Hepatocyte (in vitro differentiated cells): Measurements from ENCODE around the gene ZNF697. TPM values are rescaled to one million over a fixed set of nuclear protein-coding genes. Genes with fewer than 3 reads are reported as not detected.

Experiments
- DNase-seq: peaks from one replicate; pipeline ENCODE4 v3.0.0-alpha.2; 2016; ENCODE audit warnings: low spot score
- H2AFZ ChIP-seq: fragments of 200-600 bp; sonication (generic); 2 replicates; pipeline ENCODE4 v1.6.0; 2016; ENCODE audit warnings: antibody characterized with exemption, mild to moderate bottlenecking
- H3K27ac ChIP-seq: fragments of 200-600 bp; sonication (generic); 2 replicates; pipeline ENCODE4 v1.5.1; 2016; ENCODE audit warnings: mild to moderate bottlenecking
- H3K27me3 ChIP-seq: fragments of 200-600 bp; sonication (generic); 2 replicates; pipeline ENCODE4 v1.6.1; 2016
- H3K36me3 ChIP-seq: fragments of 200-600 bp; sonication (generic); replicated peaks from 2 replicates; pipeline ENCODE4 v1.5.1; 2016; ENCODE audit warnings: low read depth; ENCODE audit not compliant: insufficient read depth
- H3K4me1 ChIP-seq: fragments of 200-600 bp; sonication (generic); 2 replicates; pipeline ENCODE4 v1.5.1; 2016; ENCODE audit warnings: mild to moderate bottlenecking, moderate library complexity; ENCODE audit not compliant: insufficient read depth
- H3K4me2 ChIP-seq: fragments of 200-600 bp; sonication (generic); 2 replicates; pipeline ENCODE4 v1.6.0; 2016
- H3K4me3 ChIP-seq: fragments of 200-600 bp; sonication (generic); 2 replicates; pipeline ENCODE4 v1.5.1; 2016; ENCODE audit warnings: mild to moderate bottlenecking
- H3K79me2 ChIP-seq: fragments of 200-600 bp; sonication (generic); 2 replicates; pipeline ENCODE4 v1.6.0; 2017; ENCODE audit warnings: mild to moderate bottlenecking
- H3K9me2 ChIP-seq: fragments of 200-600 bp; sonication (generic); replicated peaks from 2 replicates; pipeline ENCODE4 v1.6.0; 2017; ENCODE audit warnings: mild to moderate bottlenecking; ENCODE audit not compliant: insufficient read depth
- H3K9me3 ChIP-seq: fragments of 200-600 bp; sonication (generic); 2 replicates; pipeline ENCODE4 v1.5.1; 2016; ENCODE audit warnings: low read depth, mild to moderate bottlenecking
- H4K20me1 ChIP-seq: fragments of 200-600 bp; sonication (generic); 2 replicates; pipeline ENCODE4 v1.6.0; 2016; ENCODE audit warnings: mild to moderate bottlenecking; ENCODE audit not compliant: insufficient read depth, poor library complexity, severe bottlenecking
- EZH2 ChIP-seq: fragments of 200-600 bp; sonication (generic); IDR thresholded peaks from 2 replicates; pipeline ENCODE4 v1.6.1; 2016; ENCODE audit warnings: antibody characterized with exemption, mild to moderate bottlenecking, borderline replicate concordance
- EZH2phosphoT487 ChIP-seq: fragments of 200-600 bp; sonication (generic); IDR thresholded peaks from one replicate; pipeline ENCODE4 v1.6.1; 2018; ENCODE audit warnings: antibody characterized with exemption, mild to moderate bottlenecking, low read depth, moderate library complexity; ENCODE audit not compliant: unreplicated experiment, severe bottlenecking
- WGBS: methylation state at CpG from one replicate; pipeline ENCODE4 v1.1.6; 2016; ENCODE audit warnings: low lambda C conversion rate; ENCODE audit errors: missing lambda C conversion rate; 5-methylcytosine and 5-hydroxymethylcytosine counted together
- polyA plus RNA-seq: library from polyadenylated mRNA; unstranded; fragments of >200 nt; fragmentation: Nextera tagmentation; extraction: Ambion mirVana; gene quantifications from 2 replicates; pipeline ENCODE4 v1.2.1, GENCODE V29; 2016
- total RNA-seq: library from RNA; depleted of rRNA; stranded (reverse); fragments of >200 nt; gene quantifications from 2 replicates; pipeline ENCODE4 v1.2.3, GENCODE V29; 2014
- TF ChIP-seq, protein P1 (sequence below): fragments of 200-600 bp; sonication (generic); IDR thresholded peaks from 2 replicates; pipeline ENCODE4 v1.5.1; 2016; ENCODE audit warnings: antibody characterized with exemption, mild to moderate bottlenecking; ENCODE audit not compliant: poor library complexity

Gene ZNF697
- total and polyA plus RNA-seq, 2 experiments from 2014 or later: 0.58 to 7.5 TPM

DNA sequence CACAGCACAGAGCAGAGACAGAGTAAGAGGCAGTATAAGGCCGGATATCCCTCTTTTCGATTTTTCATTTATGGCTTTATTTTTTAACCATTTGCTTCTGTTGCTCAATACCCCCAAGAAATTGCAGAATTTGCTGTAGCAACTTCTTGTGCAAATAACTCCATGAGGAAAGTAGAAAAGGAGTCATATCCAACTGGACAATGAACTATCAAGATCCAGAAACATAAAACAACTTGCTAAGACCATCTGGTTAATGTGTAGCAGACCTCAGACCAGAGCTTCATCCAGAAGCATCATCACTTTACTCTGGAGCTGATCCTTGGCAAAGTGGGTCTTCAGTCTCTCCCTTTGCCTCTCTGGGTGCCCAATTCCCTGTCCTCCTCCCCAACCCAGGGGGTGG is 45.9 kb downstream of the ZNF697 start:
- WGBS: 72% methylated on average over 2 of the region's 2 CpGs
- H3K79me2 ChIP-seq: no peaks in the 10 kb centered on the region
- no peak overlapping the region for H3K4me2 ChIP-seq
- no peak overlapping the region for H3K4me3 ChIP-seq
- H2AFZ ChIP-seq: no peak overlapping the region
- H3K4me1 ChIP-seq: no peaks in the 10 kb centered on the region
- no peaks in the 10 kb centered on the region for H3K9me2 ChIP-seq
- no peaks in the 10 kb centered on the region for H3K9me3 ChIP-seq
- H3K27me3 ChIP-seq: no peaks in the 10 kb centered on the region
- H3K27ac ChIP-seq: no peak overlapping the region
- H3K36me3 ChIP-seq: no peaks in the 10 kb centered on the region
- no peak for TF ChIP-seq EZH2
- no peaks in the 10 kb centered on the region for H4K20me1 ChIP-seq
- DNase-seq: no peak

DNA sequence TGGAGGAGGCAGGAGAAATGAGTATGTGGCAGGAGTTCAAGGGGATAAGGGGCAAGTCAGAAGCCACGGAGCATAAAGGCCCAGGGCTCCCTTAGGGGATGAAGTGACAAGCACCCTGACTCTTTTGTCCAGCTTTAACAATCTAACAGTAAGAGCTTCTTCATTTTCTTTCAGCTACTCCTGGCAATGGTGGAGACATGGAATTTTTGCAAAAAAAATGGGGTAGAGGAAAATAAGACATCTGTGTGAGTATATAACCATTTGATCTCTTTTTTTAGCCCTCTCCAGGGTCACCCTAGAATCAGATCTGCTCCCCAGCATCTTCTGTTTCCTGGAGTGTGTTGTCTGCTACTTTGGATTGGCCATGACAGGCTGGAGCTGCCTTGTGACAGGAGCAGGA is 47.1 kb downstream of the ZNF697 start:
- no peaks in the 10 kb centered on the region for H3K4me1 ChIP-seq
- H3K9me3 ChIP-seq: no peaks in the 10 kb centered on the region
- no peaks in the 10 kb centered on the region for H3K36me3 ChIP-seq
- TF ChIP-seq, protein P1, sequence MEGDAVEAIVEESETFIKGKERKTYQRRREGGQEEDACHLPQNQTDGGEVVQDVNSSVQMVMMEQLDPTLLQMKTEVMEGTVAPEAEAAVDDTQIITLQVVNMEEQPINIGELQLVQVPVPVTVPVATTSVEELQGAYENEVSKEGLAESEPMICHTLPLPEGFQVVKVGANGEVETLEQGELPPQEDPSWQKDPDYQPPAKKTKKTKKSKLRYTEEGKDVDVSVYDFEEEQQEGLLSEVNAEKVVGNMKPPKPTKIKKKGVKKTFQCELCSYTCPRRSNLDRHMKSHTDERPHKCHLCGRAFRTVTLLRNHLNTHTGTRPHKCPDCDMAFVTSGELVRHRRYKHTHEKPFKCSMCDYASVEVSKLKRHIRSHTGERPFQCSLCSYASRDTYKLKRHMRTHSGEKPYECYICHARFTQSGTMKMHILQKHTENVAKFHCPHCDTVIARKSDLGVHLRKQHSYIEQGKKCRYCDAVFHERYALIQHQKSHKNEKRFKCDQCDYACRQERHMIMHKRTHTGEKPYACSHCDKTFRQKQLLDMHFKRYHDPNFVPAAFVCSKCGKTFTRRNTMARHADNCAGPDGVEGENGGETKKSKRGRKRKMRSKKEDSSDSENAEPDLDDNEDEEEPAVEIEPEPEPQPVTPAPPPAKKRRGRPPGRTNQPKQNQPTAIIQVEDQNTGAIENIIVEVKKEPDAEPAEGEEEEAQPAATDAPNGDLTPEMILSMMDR: no peak
- no peak for TF ChIP-seq EZH2
- no peak for TF ChIP-seq EZH2phosphoT487
- 62% methylated on average over 1 of the region's 1 CpG for WGBS
- H3K27ac ChIP-seq: no peak overlapping the region
- DNase-seq: no peak
- no peaks in the 10 kb centered on the region for H3K79me2 ChIP-seq
- no peaks in the 10 kb centered on the region for H4K20me1 ChIP-seq
- no peaks in the 10 kb centered on the region for H3K27me3 ChIP-seq
- no peak overlapping the region for H2AFZ ChIP-seq
- H3K4me2 ChIP-seq: no peak overlapping the region
- H3K9me2 ChIP-seq: no peaks in the 10 kb centered on the region
- no peak overlapping the region for H3K4me3 ChIP-seq

DNA sequence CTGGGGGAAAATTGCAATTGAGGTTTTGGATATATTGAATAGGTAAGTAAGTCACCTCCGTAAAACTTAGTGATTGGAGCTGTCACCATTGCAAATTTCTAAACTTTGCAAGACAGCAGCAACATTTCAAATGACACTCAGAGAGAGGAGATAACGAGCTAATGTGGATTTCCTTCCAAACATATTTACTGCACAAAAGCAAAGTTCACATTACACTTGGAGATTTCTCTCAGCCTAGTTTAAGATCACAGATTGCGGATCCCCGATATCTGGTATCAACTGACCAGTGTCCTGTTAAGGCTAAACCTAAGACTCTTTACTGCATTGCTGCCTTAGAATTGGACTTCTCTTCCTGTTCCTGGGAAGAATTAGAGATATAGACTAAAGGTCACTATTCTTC is 47.5 kb downstream of the ZNF697 start:
- Histone ChIP-seq H3K27ac (no peak overlapping the region), H3K4me3 (no peak overlapping the region), H3K36me3 (no peaks in the 10 kb centered on the region), H3K4me2 (no peak overlapping the region), H3K9me3 (no peaks in the 10 kb centered on the region), H3K4me1 (no peaks in the 10 kb centered on the region), H4K20me1 (no peaks in the 10 kb centered on the region), H3K9me2 (no peaks in the 10 kb centered on the region), H2AFZ (no peak overlapping the region), H3K27me3 (no peaks in the 10 kb centered on the region), H3K79me2 (no peaks in the 10 kb centered on the region)
- TF ChIP-seq, protein P1: no peak
- no peak for TF ChIP-seq EZH2
- TF ChIP-seq EZH2phosphoT487: no peak
- DNase-seq: no peak
- WGBS: 64% methylated on average over 4 of the region's 4 CpGs

DNA sequence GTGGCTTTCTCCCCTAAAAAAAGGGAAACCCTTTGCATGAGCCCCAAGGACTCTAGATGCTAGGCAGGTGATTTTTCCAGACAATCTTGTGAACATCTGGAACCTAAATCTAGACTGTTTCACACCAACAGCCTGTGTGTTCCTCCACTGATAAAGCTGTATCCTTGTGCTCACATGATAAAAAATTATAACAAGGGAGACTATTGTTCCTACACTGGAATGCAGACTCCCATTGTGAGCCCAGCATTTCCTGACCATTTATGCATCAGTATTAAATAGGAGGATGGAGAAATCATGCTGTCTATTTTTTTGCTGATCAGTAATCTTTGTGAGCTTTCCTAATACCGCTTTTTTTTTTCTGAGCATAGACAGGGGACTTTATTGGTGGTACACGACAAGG is 52.5 kb downstream of the ZNF697 start:
- 90% methylated on average over 2 of the region's 2 CpGs for WGBS
- Histone ChIP-seq H3K4me2 (no peak overlapping the region), H3K36me3 (no peaks in the 10 kb centered on the region), H3K9me3 (no peaks in the 10 kb centered on the region), H3K9me2 (no peaks in the 10 kb centered on the region), H2AFZ (no peak overlapping the region), H3K27ac (no peak overlapping the region), H4K20me1 (no peaks in the 10 kb centered on the region), H3K79me2 (no peaks in the 10 kb centered on the region), H3K4me3 (no peak overlapping the region), H3K4me1 (peaks cover 7% of the 10 kb centered on the region), H3K27me3 (no peaks in the 10 kb centered on the region)
- TF ChIP-seq EZH2phosphoT487 (no peak), EZH2 (no peak)
- TF ChIP-seq, protein P1: no peak
- DNase-seq: no peak
